GM12878 (cell line): ENCODE data around the gene MST1.

Experiments used
- BCL11A ChIP-seq: IDR thresholded peaks from 2 replicates; pipeline ENCODE4 v1.6.1; 2011; ENCODE audit warnings: low read depth, low read length
- CEBPB ChIP-seq, 2 experiments: fragments of 150-350 bp in 1 of 2; IDR thresholded peaks; 2 replicates each; pipeline ENCODE4 v1.6.1; 2012 to 2014; ENCODE audit warnings: low read depth in 2 of 2, low read length in 2 of 2, borderline replicate concordance in 1 of 2, inconsistent platforms in 1 of 2
- CREB1 ChIP-seq: IDR thresholded peaks from 2 replicates; pipeline ENCODE4 v1.6.1; 2012; ENCODE audit warnings: low read depth, mild to moderate bottlenecking, inconsistent platforms
- CREM ChIP-seq: IDR thresholded peaks from 2 replicates; pipeline ENCODE4 v1.6.1; 2014; ENCODE audit warnings: antibody characterized with exemption, low read depth
- EP300 ChIP-seq, 2 experiments: fragments of 150-350 bp in 1 of 2; IDR thresholded peaks; 2 replicates each; pipeline ENCODE4 v1.6.1; 2011 to 2012; ENCODE audit warnings: low read depth in 2 of 2, low read length in 2 of 2, borderline replicate concordance in 1 of 2, improper control_type of control experiment in 1 of 2, inconsistent platforms in 1 of 2; ENCODE audit not compliant: control insufficient read depth in 1 of 2
- NR2F1 ChIP-seq: fragments of 450-650 bp; conservative IDR thresholded peaks from 2 replicates; pipeline ENCODE4 v1.6.1; 2017; ENCODE audit warnings: mild to moderate bottlenecking
- POLR2A ChIP-seq: IDR thresholded peaks from 2 replicates; pipeline ENCODE4 v1.6.1; 2011; ENCODE audit warnings: low read depth, mild to moderate bottlenecking, low read length
- RAD21 ChIP-seq: IDR thresholded peaks from 2 replicates; pipeline ENCODE4 v1.6.1; 2011; ENCODE audit warnings: mild to moderate bottlenecking, low read depth, low read length, moderate library complexity; ENCODE audit not compliant: insufficient read depth
- RFX5 ChIP-seq: IDR thresholded peaks from 2 replicates; pipeline ENCODE4 v1.6.1; 2011; ENCODE audit warnings: low read depth, low read length, improper control_type of control experiment
- SMC3 ChIP-seq: IDR thresholded peaks from 2 replicates; pipeline ENCODE4 v1.6.1; 2011; ENCODE audit warnings: low read length, improper control_type of control experiment, borderline replicate concordance
- TF ChIP-seq, protein P1 (sequence below), 3 experiments: IDR thresholded peaks in 2 of 3; conservative IDR thresholded peaks in 1 of 3; 2 replicates each; pipeline ENCODE4 v1.5.1; 2011; ENCODE audit warnings: low read depth in 3 of 3, low read length in 3 of 3, mild to moderate bottlenecking in 3 of 3, control low read depth in 2 of 3, moderate library complexity in 2 of 3, inconsistent platforms in 1 of 3, mixed read lengths in 1 of 3; ENCODE audit not compliant: control insufficient read depth in 2 of 3, insufficient read depth in 1 of 3; ENCODE audit errors: extremely low read depth in 1 of 3
- TF ChIP-seq, protein P2 (sequence below): IDR thresholded peaks from 2 replicates; pipeline ENCODE4 v1.6.1; 2011; ENCODE audit warnings: low read depth, low read length, improper control_type of control experiment, borderline replicate concordance
- TF ChIP-seq, protein P3 (sequence below): IDR thresholded peaks from 2 replicates; pipeline ENCODE4 v1.6.1; 2011; ENCODE audit warnings: borderline replicate concordance, low read depth, mild to moderate bottlenecking, moderate library complexity, mixed read lengths, low read length; ENCODE audit not compliant: insufficient read depth; ENCODE audit errors: extremely low read length
- TF ChIP-seq, protein P4 (sequence below): fragments of 450-650 bp; IDR thresholded peaks from 2 replicates; pipeline ENCODE4 v1.6.1; 2016; ENCODE audit warnings: mild to moderate bottlenecking

DNA sequence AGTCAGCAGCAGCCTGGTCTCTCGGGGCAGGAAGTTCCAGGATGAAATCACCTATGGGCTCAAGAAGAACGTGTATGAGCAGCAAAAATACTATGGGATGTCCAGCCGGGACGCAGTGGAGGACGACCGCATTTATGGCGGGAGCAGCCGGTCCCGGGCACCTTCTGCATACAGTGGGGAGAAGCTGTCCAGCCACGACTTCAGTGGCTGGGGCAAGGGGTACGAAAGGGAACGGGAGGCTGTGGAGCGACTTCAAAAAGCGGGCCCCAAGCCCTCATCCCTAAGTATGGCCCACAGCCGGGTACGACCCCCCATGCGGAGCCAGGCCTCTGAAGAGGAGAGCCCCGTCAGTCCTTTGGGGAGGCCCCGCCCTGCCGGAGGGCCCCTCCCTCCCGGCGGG is 27.3 kb downstream of the MST1 start:
- TF ChIP-seq POLR2A (no peak), NR2F1 (no peak), CREM (no peak), RAD21 (no peak), RFX5 (no peak), SMC3 (no peak), BCL11A (no peak), CEBPB (IDR thresholded peaks at IDR 0.05; ENCODE audit: borderline replicate concordance in 1 of 2, low read depth in 2 of 2, low read length in 2 of 2) (no peak), EP300 (IDR thresholded peaks at IDR 0.05; ENCODE audit: borderline replicate concordance in 1 of 2, control insufficient read depth in 1 of 2, low read depth in 2 of 2, low read length in 2 of 2) (no peak), CREB1 (no peak)
- TF ChIP-seq, protein P1, sequence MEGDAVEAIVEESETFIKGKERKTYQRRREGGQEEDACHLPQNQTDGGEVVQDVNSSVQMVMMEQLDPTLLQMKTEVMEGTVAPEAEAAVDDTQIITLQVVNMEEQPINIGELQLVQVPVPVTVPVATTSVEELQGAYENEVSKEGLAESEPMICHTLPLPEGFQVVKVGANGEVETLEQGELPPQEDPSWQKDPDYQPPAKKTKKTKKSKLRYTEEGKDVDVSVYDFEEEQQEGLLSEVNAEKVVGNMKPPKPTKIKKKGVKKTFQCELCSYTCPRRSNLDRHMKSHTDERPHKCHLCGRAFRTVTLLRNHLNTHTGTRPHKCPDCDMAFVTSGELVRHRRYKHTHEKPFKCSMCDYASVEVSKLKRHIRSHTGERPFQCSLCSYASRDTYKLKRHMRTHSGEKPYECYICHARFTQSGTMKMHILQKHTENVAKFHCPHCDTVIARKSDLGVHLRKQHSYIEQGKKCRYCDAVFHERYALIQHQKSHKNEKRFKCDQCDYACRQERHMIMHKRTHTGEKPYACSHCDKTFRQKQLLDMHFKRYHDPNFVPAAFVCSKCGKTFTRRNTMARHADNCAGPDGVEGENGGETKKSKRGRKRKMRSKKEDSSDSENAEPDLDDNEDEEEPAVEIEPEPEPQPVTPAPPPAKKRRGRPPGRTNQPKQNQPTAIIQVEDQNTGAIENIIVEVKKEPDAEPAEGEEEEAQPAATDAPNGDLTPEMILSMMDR (IDR thresholded peaks at IDR 0.05 in 2 of 3, conservative IDR thresholded peaks at IDR 0.05 in 1 of 3; ENCODE audit: control insufficient read depth in 2 of 3, extremely low read depth in 1 of 3, insufficient read depth in 1 of 3, low read depth in 3 of 3, low read length in 3 of 3), result no peak
- TF ChIP-seq, protein P2, sequence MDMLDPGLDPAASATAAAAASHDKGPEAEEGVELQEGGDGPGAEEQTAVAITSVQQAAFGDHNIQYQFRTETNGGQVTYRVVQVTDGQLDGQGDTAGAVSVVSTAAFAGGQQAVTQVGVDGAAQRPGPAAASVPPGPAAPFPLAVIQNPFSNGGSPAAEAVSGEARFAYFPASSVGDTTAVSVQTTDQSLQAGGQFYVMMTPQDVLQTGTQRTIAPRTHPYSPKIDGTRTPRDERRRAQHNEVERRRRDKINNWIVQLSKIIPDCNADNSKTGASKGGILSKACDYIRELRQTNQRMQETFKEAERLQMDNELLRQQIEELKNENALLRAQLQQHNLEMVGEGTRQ, result no peak
- TF ChIP-seq, protein P3, sequence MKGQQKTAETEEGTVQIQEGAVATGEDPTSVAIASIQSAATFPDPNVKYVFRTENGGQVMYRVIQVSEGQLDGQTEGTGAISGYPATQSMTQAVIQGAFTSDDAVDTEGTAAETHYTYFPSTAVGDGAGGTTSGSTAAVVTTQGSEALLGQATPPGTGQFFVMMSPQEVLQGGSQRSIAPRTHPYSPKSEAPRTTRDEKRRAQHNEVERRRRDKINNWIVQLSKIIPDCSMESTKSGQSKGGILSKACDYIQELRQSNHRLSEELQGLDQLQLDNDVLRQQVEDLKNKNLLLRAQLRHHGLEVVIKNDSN, result no peak
- TF ChIP-seq, protein P4, sequence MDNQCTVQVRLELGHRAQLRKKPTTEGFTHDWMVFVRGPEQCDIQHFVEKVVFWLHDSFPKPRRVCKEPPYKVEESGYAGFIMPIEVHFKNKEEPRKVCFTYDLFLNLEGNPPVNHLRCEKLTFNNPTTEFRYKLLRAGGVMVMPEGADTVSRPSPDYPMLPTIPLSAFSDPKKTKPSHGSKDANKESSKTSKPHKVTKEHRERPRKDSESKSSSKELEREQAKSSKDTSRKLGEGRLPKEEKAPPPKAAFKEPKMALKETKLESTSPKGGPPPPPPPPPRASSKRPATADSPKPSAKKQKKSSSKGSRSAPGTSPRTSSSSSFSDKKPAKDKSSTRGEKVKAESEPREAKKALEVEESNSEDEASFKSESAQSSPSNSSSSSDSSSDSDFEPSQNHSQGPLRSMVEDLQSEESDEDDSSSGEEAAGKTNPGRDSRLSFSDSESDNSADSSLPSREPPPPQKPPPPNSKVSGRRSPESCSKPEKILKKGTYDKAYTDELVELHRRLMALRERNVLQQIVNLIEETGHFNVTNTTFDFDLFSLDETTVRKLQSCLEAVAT, result no peak
